Measurements from ENCODE around the gene GALNT3.

Gene GALNT3

GRCh38 chr2:165827921-165828276 lies 33.9 kb upstream of the GALNT3 start:
- TF ChIP-seq, protein P1, sequence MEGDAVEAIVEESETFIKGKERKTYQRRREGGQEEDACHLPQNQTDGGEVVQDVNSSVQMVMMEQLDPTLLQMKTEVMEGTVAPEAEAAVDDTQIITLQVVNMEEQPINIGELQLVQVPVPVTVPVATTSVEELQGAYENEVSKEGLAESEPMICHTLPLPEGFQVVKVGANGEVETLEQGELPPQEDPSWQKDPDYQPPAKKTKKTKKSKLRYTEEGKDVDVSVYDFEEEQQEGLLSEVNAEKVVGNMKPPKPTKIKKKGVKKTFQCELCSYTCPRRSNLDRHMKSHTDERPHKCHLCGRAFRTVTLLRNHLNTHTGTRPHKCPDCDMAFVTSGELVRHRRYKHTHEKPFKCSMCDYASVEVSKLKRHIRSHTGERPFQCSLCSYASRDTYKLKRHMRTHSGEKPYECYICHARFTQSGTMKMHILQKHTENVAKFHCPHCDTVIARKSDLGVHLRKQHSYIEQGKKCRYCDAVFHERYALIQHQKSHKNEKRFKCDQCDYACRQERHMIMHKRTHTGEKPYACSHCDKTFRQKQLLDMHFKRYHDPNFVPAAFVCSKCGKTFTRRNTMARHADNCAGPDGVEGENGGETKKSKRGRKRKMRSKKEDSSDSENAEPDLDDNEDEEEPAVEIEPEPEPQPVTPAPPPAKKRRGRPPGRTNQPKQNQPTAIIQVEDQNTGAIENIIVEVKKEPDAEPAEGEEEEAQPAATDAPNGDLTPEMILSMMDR (IDR thresholded peaks at IDR 0.05; ENCODE audit: insufficient read depth, missing control alignments) = no peak
- no peak for DNase-seq (ENCODE audit: insufficient read length, low spot score)
- no peak for FAIRE-seq

- FAIRE-seq (no peak), DNase-seq (ENCODE audit: insufficient read length, low spot score) (no peak)
- TF ChIP-seq, protein P1 (IDR thresholded peaks at IDR 0.05; ENCODE audit: insufficient read depth, missing control alignments) = no peak
Measured at GRCh38 chr2:165827016-165827920, 33.2 kb upstream of the GALNT3 start.

DNA sequence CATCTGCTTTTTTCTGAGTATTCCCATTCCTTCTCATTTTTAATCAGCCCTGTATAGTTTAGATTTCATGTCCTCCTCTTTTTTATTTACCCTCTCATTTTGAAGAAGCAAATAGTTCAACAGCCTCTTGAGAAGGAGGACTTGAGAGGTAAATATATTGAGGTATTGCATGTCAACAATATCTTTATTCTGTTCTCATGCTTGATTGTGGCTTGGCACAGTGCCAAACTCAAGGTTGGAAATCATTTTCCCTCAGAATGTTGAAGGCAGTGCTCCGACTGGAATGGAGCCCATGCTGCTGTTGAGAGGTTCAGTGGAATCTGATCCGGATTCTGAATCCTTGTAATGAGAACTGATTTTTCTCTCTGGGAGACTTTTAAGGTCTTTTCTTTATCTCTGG lies 31.0 kb upstream of the GALNT3 start:
- no peak for FAIRE-seq
- no peak for DNase-seq (ENCODE audit: insufficient read length, low spot score)
- TF ChIP-seq, protein P1 (IDR thresholded peaks at IDR 0.05; ENCODE audit: insufficient read depth, missing control alignments) = no peak

DNA sequence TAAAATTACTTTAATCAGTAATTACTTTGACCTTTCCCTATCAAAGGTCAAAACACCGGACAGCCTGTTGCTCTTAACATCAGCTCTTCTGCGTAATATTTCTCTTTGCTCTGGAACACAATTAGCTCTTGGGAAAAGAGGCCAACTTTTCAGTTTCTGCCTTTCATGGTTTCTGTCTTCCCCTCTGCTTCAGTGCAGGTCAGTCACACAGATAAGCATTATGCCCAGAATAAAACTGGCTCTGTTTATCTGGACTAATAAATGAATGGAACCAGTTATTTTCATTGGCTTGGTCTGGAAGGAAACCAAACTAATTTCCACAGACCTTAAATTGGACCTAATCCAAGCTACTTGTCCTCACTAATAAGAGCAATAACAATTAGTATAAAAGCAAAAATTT lies 26.2 kb upstream of the GALNT3 start:
- TF ChIP-seq, protein P1 (IDR thresholded peaks at IDR 0.05; ENCODE audit: insufficient read depth, missing control alignments) = no peak
- DNase-seq (ENCODE audit: insufficient read length, low spot score) (no peak), FAIRE-seq (no peak)

DNA sequence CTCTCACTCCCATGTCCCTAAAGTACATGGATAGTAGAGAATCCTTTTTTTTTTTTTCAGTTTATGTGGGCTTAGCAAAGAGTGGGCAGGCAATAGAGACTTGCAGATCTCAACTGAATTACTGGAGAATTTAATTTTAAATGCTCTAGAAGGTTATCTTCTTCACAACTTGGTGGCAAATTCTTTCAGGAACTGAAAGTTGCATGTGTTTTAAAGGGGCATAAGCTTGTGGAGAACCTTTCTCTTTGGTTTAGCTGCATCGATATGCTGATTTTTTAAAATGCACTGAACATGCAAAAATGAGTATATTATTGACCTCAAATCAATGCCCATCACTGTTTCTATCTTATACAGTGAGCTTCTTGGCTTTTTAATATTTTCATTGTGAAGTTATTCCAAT lies 24.9 kb upstream of the GALNT3 start:
- DNase-seq (ENCODE audit: insufficient read length, low spot score) (no peak), FAIRE-seq (no peak)
- TF ChIP-seq, protein P1 (IDR thresholded peaks at IDR 0.05; ENCODE audit: insufficient read depth, missing control alignments) = no peak

DNA sequence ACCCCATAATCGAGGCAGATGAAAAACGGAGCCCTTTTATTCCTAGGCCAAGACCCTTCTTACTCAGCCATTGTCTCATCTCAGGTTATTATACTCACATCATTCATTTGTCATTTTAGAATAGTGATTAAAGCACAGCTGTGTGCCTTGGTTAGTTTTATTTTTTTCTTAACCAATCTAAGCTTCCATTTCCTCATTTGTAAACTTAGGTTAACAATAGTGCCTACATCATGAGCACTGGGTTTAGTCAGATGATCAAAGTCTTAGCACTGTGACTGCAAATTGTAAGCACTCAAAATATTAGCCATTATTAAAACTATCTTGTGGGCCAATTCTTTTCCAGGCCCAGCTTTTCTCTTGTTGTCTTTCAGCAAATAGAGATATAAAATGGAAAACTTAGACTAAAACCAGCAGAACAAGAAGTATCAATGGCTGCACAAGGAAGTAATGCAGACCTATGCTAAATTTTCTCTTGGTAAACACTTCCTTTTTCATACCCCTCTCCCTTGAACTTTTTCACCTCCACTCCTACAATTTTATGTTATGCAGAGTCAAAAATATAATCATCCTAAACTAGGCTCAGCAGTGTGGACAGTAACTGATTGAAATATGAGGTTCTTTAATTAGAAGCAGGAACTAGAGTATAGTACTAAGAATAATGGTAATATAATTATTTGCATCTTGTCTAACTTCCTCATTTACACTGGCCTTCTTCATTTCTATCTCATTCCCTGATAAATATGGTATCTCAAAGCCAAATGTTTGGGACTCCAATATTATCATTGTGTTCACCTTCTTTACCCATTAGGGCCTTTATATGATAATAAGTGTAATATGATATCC lies 21.5 kb upstream of the GALNT3 start:
- DNase-seq (ENCODE audit: insufficient read length, low spot score) (no peak), FAIRE-seq (no peak)
- TF ChIP-seq, protein P1 (IDR thresholded peaks at IDR 0.05; ENCODE audit: insufficient read depth, missing control alignments) = no peak
